ENCODE data around the gene ZNF318. TPM values are rescaled to one million over a fixed set of nuclear protein-coding genes. Genes with fewer than 3 reads are reported as not detected.

Gene ZNF318
- total and polyA plus RNA-seq, 10 of the 15 experiments (the other 5 are each of a cell fraction or from before 2014, with no cell fraction given) = 3.4 to 79.8 (median 13.7) TPM

DNA sequence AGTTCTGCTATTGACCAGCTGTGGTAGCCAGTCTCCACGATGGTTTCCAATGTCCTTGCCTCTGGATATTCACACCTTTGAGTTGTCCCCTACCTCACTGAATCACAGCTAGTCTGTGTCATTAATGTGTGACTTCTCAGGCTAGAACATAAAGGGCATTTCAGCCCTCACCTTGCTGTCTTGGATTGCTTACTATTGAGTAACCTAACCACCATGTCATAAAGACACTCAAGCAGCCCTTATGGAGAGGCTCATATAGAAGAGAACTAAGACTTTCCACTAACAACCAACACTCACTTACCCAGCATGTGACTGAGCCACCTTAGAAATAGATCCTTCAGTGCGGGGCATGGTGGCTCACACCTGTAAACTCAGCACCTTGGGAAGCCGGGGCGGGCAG, 38.8 kb upstream of the ZNF318 start:
- DNase-seq (ENCODE audit: low read depth, low spot score) = no peak
- FAIRE-seq = no peak
- CTCF ChIA-PET = interaction anchor here (0.6 to 0.7 kb wide), 2 partner anchors 312 to 314 kb away, joined by 3 read pairs; no protein-coding TSS in a partner anchor
- POLR2A ChIA-PET = no interaction called here
- no peaks in the 10 kb centered on the region for H4K20me1 ChIP-seq (ENCODE audit: control insufficient read depth, insufficient read depth)
- no peaks in the 10 kb centered on the region for H3K79me2 ChIP-seq (ENCODE audit: control insufficient read depth, insufficient read depth, low read length)
- WGBS (ENCODE audit: insufficient coverage, insufficient replicate concordance, low lambda C conversion rate, missing lambda C conversion rate) = 90% methylated on average over 4 of the region's 4 CpGs
- H3K36me3 ChIP-seq (ENCODE audit: control insufficient read depth in 2 of 2, insufficient read depth in 2 of 2, low read length in 1 of 2) = peaks cover 0 to 6% of the 10 kb centered on the region in 2 experiments; a peak in 2 of 4 replicates
- SMC1A ChIA-PET (ENCODE audit: uncharacterized antibody, unreplicated experiment) = no interaction called here
- no peaks in the 10 kb centered on the region for H3K4me1 ChIP-seq (ENCODE audit: control insufficient read depth, insufficient read depth, low read length)
- no peak overlapping the region for H3K27ac ChIP-seq (ENCODE audit: control insufficient read depth, insufficient read depth)
- in situ Hi-C loops (cut with MboI) = no loop called here
- H3K27me3 ChIP-seq (replicated peaks in 1 of 2; ENCODE audit: control insufficient read depth in 2 of 2, insufficient read depth in 2 of 2, low read length in 1 of 2) = no peaks in the 10 kb centered on the region
- H2AFZ ChIP-seq (ENCODE audit: control insufficient read depth, low read depth, low read length) = no peak overlapping the region
- ATAC-seq = no peak
- no peak overlapping the region for H3K4me3 ChIP-seq
- H3K4me2 ChIP-seq (ENCODE audit: control insufficient read depth, insufficient read depth) = no peak overlapping the region
- no peak overlapping the region for H3K9ac ChIP-seq (ENCODE audit: control insufficient read depth, insufficient read depth, low read length)
- RAD21 ChIA-PET (ENCODE audit: unreplicated experiment) = no interaction called here
- no peaks in the 10 kb centered on the region; the same call in 1 of the 3 replicates for H3K9me3 ChIP-seq (replicated peaks; ENCODE audit: control insufficient read depth, insufficient read depth, low read length)
- TF ChIP-seq RBBP5 (conservative IDR thresholded peaks at IDR 0.05) (no peak), NR2C1 (IDR thresholded peaks at IDR 0.05) (no peak), MXI1 (IDR thresholded peaks at IDR 0.05; ENCODE audit: low read depth, low read length) (no peak), EZH2 (IDR thresholded peaks at IDR 0.05; ENCODE audit: borderline replicate concordance, control insufficient read depth, low read depth, low read length) (no peak), EED (IDR thresholded peaks at IDR 0.05; ENCODE audit: low read depth) (no peak), SUPT20H (IDR thresholded peaks at IDR 0.05; ENCODE audit: borderline replicate concordance, control insufficient read depth, low read depth, low read length) (no peak), EP300 (IDR thresholded peaks at IDR 0.05; ENCODE audit: borderline replicate concordance in 1 of 2, control insufficient read depth in 1 of 2, low read depth in 2 of 2, low read length in 2 of 2) (no peak), RAD51 (IDR thresholded peaks at IDR 0.05) (no peak)
- TF ChIP-seq, protein P1, sequence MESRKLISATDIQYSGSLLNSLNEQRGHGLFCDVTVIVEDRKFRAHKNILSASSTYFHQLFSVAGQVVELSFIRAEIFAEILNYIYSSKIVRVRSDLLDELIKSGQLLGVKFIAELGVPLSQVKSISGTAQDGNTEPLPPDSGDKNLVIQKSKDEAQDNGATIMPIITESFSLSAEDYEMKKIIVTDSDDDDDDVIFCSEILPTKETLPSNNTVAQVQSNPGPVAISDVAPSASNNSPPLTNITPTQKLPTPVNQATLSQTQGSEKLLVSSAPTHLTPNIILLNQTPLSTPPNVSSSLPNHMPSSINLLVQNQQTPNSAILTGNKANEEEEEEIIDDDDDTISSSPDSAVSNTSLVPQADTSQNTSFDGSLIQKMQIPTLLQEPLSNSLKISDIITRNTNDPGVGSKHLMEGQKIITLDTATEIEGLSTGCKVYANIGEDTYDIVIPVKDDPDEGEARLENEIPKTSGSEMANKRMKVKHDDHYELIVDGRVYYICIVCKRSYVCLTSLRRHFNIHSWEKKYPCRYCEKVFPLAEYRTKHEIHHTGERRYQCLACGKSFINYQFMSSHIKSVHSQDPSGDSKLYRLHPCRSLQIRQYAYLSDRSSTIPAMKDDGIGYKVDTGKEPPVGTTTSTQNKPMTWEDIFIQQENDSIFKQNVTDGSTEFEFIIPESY (IDR thresholded peaks at IDR 0.05) = no peak
- TF ChIP-seq, protein P2, sequence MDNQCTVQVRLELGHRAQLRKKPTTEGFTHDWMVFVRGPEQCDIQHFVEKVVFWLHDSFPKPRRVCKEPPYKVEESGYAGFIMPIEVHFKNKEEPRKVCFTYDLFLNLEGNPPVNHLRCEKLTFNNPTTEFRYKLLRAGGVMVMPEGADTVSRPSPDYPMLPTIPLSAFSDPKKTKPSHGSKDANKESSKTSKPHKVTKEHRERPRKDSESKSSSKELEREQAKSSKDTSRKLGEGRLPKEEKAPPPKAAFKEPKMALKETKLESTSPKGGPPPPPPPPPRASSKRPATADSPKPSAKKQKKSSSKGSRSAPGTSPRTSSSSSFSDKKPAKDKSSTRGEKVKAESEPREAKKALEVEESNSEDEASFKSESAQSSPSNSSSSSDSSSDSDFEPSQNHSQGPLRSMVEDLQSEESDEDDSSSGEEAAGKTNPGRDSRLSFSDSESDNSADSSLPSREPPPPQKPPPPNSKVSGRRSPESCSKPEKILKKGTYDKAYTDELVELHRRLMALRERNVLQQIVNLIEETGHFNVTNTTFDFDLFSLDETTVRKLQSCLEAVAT (IDR thresholded peaks at IDR 0.05) = no peak
- intact Hi-C loops (cut with micrococcal nuclease; ENCODE audit: unreplicated experiment) = no loop called here
- no TSS peak for BruUV-seq (replicated peaks)
